Fibroblast of lung (primary cell): Measurements from ENCODE around the gene CLCN7. TPM values are rescaled to one million over a fixed set of nuclear protein-coding genes. Genes with fewer than 3 reads are reported as not detected.

Source experiments
- DNase-seq, 2 donors: peaks; one replicate each; pipeline versions ENCODE4 v3.0.0 to v3.0.0-alpha.2; 2010; ENCODE audit warnings: low read depth in 2 of 2
- H2AFZ ChIP-seq: 2 replicates; pipeline ENCODE4 v1.5.1; 2012; ENCODE audit warnings: low read length, control low read depth, inconsistent platforms
- H3K27ac ChIP-seq: 2 replicates; pipeline ENCODE4 v1.5.1; 2011; ENCODE audit warnings: low read length, control low read depth; ENCODE audit not compliant: insufficient read depth
- H3K27me3 ChIP-seq: 2 replicates; pipeline ENCODE4 v1.5.1; 2011; ENCODE audit warnings: mild to moderate bottlenecking, low read length; ENCODE audit not compliant: control insufficient read depth, insufficient read depth
- H3K36me3 ChIP-seq: 2 replicates; pipeline ENCODE4 v1.5.1; 2011; ENCODE audit warnings: low read length; ENCODE audit not compliant: control insufficient read depth, insufficient read depth
- H3K4me1 ChIP-seq: 2 replicates; pipeline ENCODE4 v1.5.1; 2011; ENCODE audit warnings: low read length; ENCODE audit not compliant: control insufficient read depth, insufficient read depth; ENCODE audit errors: extremely low read depth
- H3K4me2 ChIP-seq: 2 replicates; pipeline ENCODE4 v1.5.1; 2011; ENCODE audit warnings: low read length, control low read depth; ENCODE audit not compliant: insufficient read depth; ENCODE audit errors: extremely low read depth
- H3K4me3 ChIP-seq, 4 experiments: fragments of 200-600 bp in 1 of 4; sonication (generic) in 1 of 4; replicated peaks in 1 of 4; 2 replicates each; pipeline ENCODE4 v1.5.1; 2011 to 2016; ENCODE audit warnings: low read length in 4 of 4, low read depth in 3 of 4, mild to moderate bottlenecking in 3 of 4, control low read depth in 2 of 4, inconsistent platforms in 1 of 4, mixed read lengths in 1 of 4; ENCODE audit not compliant: insufficient read depth in 1 of 4; ENCODE audit errors: control extremely low read depth in 1 of 4
- H3K79me2 ChIP-seq: 2 replicates; pipeline ENCODE4 v1.5.1; 2012; ENCODE audit warnings: mild to moderate bottlenecking, low read length, inconsistent platforms; ENCODE audit not compliant: control insufficient read depth, insufficient read depth
- H3K9ac ChIP-seq: 2 replicates; pipeline ENCODE4 v1.5.1; 2011; ENCODE audit warnings: mild to moderate bottlenecking, low read length, control low read depth; ENCODE audit not compliant: insufficient read depth
- H3K9me3 ChIP-seq: 2 replicates; pipeline ENCODE4 v1.5.1; 2012; ENCODE audit warnings: low read depth, low read length; ENCODE audit not compliant: control insufficient read depth, insufficient read depth
- H4K20me1 ChIP-seq: 2 replicates; pipeline ENCODE4 v1.5.1; 2011; ENCODE audit warnings: low read length; ENCODE audit not compliant: control insufficient read depth, insufficient read depth; ENCODE audit errors: extremely low read depth
- EZH2 ChIP-seq: IDR thresholded peaks from 2 replicates; pipeline ENCODE4 v1.5.1; 2012; ENCODE audit warnings: low read length, control low read depth, mild to moderate bottlenecking; ENCODE audit errors: missing control alignments
- polyA plus RNA-seq, 2 donors: library from polyadenylated mRNA; depleted of rRNA in 1 of 2; stranded (reverse) in 1 of 2; unstranded in 1 of 2; fragments of >200 nt; gene quantifications; 2 replicates each; pipeline ENCODE4 v1.2.1, GENCODE V29; 2011 to 2012; ENCODE audit warnings: missing spikeins in 1 of 2
- total RNA-seq: library from RNA; depleted of rRNA; stranded (reverse); fragments of >200 nt; gene quantifications from 2 replicates; pipeline ENCODE4 v1.2.1, GENCODE V29; 2014
- TF ChIP-seq, protein P1 (sequence below), 2 donors: IDR thresholded peaks in 1 of 2; conservative IDR thresholded peaks in 1 of 2; 1 replicate in 1 of 2; 2 replicates in 1 of 2; pipeline ENCODE4 v1.5.1; 2011 to 2012; ENCODE audit warnings: low read length in 2 of 2, control low read depth in 1 of 2, inconsistent platforms in 1 of 2, low read depth in 1 of 2, mild to moderate bottlenecking in 1 of 2

The CLCN7 gene
- total and polyA plus RNA-seq, 2 donors (not counting 1 experiment from before 2014, with no cell fraction given) = 25.0 to 83.4 TPM

GRCh38 chr16:1401758-1402154, 73.1 kb downstream of the CLCN7 start:
- TF ChIP-seq, protein P1, sequence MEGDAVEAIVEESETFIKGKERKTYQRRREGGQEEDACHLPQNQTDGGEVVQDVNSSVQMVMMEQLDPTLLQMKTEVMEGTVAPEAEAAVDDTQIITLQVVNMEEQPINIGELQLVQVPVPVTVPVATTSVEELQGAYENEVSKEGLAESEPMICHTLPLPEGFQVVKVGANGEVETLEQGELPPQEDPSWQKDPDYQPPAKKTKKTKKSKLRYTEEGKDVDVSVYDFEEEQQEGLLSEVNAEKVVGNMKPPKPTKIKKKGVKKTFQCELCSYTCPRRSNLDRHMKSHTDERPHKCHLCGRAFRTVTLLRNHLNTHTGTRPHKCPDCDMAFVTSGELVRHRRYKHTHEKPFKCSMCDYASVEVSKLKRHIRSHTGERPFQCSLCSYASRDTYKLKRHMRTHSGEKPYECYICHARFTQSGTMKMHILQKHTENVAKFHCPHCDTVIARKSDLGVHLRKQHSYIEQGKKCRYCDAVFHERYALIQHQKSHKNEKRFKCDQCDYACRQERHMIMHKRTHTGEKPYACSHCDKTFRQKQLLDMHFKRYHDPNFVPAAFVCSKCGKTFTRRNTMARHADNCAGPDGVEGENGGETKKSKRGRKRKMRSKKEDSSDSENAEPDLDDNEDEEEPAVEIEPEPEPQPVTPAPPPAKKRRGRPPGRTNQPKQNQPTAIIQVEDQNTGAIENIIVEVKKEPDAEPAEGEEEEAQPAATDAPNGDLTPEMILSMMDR (conservative IDR thresholded peaks at IDR 0.05 in 1 of 2, IDR thresholded peaks at IDR 0.05 in 1 of 2; ENCODE audit: low read depth in 1 of 2, low read length in 2 of 2) = no peak
- TF ChIP-seq EZH2 = no peak
- Histone ChIP-seq H3K27me3 (no peaks in the 10 kb centered on the region), H3K4me3 (no peak overlapping the region), H3K79me2 (no peaks in the 10 kb centered on the region), H3K9ac (no peak overlapping the region), H3K27ac (no peak overlapping the region), H3K4me2 (no peak overlapping the region), H3K4me1 (no peaks in the 10 kb centered on the region), H3K9me3 (no peaks in the 10 kb centered on the region), H3K36me3 (peaks cover 3% of the 10 kb centered on the region), H2AFZ (no peak overlapping the region), H4K20me1 (no peaks in the 10 kb centered on the region)
- no peak for DNase-seq

- no peaks in the 10 kb centered on the region for H4K20me1 ChIP-seq
- TF ChIP-seq, protein P1 (conservative IDR thresholded peaks at IDR 0.05 in 1 of 2, IDR thresholded peaks at IDR 0.05 in 1 of 2; ENCODE audit: low read depth in 1 of 2, low read length in 2 of 2) = no peak
- TF ChIP-seq EZH2 = no peak
- no peak overlapping the region for H3K4me2 ChIP-seq
- no peak overlapping the region for H2AFZ ChIP-seq
- peaks cover 3% of the 10 kb centered on the region for H3K36me3 ChIP-seq
- no peak overlapping the region for H3K4me3 ChIP-seq
- H3K79me2 ChIP-seq = no peaks in the 10 kb centered on the region
- no peaks in the 10 kb centered on the region for H3K4me1 ChIP-seq
- DNase-seq = no peak
- no peak overlapping the region for H3K9ac ChIP-seq
- no peak overlapping the region for H3K27ac ChIP-seq
- no peaks in the 10 kb centered on the region for H3K27me3 ChIP-seq
- H3K9me3 ChIP-seq = no peaks in the 10 kb centered on the region
Measured at GRCh38 chr16:1401061-1401757, 73.6 kb downstream of the CLCN7 start.

DNA sequence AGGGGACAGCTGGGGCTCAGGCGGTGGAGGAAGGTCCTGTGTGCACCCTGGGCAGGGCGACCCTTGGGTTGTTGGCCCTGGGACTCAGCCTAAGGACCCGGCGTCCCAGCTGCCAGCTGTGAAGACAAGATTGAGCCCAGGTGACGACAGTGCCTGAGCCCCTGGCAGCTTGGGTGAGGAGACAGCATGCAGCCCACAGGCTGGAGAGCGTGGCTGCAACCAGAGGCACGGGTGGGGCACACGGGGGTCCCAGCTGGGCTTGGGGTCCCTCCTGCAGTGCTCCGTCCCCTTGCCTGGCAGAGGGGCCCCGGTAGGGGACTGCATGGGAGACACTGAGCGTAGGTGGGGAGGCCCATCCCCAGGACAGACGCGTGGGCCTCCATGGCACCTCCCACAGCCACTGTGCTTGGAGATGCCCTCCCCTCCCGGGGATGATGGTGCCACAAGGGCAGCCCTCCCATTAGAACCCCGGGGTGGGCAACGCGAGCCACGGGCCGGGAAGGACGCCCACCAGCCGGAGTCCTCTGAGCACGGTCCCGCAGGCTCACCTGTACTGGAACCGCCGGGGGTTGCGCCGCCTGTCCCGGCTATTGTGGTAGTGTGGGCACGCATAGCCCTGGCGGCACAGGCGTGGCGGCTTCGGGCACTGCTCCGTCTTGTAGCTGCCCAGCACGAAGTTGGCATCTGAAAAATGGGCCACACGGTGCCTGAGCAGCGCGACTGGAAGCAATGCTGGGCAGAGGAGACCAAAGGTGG, 75.8 kb downstream of the CLCN7 start:
- Histone ChIP-seq H3K4me3 (no peak overlapping the region), H3K4me2 (no peak overlapping the region)
- DNase-seq = no peak

More for the DNA sequence above, 75.8 kb downstream of the CLCN7 start:
- no peaks in the 10 kb centered on the region for H3K27me3 ChIP-seq
- no peak overlapping the region for H3K9ac ChIP-seq
- peaks cover 3% of the 10 kb centered on the region for H3K36me3 ChIP-seq
- no peak overlapping the region for H2AFZ ChIP-seq
- no peaks in the 10 kb centered on the region for H4K20me1 ChIP-seq
- no peaks in the 10 kb centered on the region for H3K79me2 ChIP-seq
- no peaks in the 10 kb centered on the region for H3K9me3 ChIP-seq
- TF ChIP-seq, protein P1 (conservative IDR thresholded peaks at IDR 0.05 in 1 of 2, IDR thresholded peaks at IDR 0.05 in 1 of 2; ENCODE audit: low read depth in 1 of 2, low read length in 2 of 2) = no peak
- no peak for TF ChIP-seq EZH2
- no peaks in the 10 kb centered on the region for H3K4me1 ChIP-seq
- no peak overlapping the region for H3K27ac ChIP-seq
